NCI-H1417 treated with DMSO at 0.1 percent for 48 hours (cell line): ENCODE results near the gene TMEM179B.
"Not testable (repeated sequence)": the region's sequence is repeated elsewhere in the genome, so short reads cannot be mapped to it uniquely, and the experiment has no call there.

Source experiments
- DNase-seq: peaks from one replicate; lab custom pipeline; 2025; lab: John Stamatoyannopoulos, UW

Gene TMEM179B, protein sequence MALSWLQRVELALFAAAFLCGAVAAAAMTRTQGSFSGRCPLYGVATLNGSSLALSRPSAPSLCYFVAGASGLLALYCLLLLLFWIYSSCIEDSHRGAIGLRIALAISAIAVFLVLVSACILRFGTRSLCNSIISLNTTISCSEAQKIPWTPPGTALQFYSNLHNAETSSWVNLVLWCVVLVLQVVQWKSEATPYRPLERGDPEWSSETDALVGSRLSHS

DNA sequence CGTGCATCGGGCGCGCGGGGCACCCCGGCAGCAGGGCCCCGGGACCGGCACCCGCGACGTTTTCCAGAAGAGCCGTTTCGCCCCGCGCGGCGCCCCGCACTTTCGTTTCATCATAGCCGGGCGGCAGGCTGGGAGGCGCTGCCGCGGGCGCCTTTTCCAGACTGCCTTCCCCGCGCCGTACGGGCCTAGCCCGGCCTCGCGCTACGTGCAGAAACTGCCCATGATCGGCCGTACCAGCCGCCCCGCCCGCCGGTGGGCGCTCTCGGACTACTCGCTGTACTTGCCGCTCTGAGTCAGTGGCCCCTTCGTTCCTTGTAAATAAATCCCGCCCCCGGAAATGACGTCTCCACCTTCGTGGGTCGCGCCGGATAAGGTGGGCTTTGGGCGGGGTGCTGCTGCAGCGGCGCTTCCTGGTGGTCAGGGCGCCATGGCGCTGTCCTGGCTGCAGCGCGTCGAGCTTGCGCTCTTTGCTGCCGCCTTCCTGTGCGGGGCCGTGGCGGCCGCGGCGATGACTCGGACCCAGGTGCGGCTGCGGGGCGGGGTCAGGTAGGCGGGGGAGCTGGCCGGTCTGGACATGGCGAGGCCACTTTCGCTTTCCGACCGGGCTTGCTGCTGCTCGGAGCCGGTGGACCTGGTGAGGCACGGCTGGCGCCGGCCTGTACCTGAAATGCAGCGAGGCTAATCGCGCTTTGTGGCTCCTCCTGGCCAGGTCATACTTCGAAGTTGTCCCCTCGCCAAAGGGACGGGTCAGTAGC lies at the start of gene TMEM179B:
Gene TMEM179B, plus strand, starts transcription at position 398 of the 755 bp plus-strand sequence. Its CDS starts 30 bp downstream, at position 428.
- DNase-seq: peak; percentile 86

DNA sequence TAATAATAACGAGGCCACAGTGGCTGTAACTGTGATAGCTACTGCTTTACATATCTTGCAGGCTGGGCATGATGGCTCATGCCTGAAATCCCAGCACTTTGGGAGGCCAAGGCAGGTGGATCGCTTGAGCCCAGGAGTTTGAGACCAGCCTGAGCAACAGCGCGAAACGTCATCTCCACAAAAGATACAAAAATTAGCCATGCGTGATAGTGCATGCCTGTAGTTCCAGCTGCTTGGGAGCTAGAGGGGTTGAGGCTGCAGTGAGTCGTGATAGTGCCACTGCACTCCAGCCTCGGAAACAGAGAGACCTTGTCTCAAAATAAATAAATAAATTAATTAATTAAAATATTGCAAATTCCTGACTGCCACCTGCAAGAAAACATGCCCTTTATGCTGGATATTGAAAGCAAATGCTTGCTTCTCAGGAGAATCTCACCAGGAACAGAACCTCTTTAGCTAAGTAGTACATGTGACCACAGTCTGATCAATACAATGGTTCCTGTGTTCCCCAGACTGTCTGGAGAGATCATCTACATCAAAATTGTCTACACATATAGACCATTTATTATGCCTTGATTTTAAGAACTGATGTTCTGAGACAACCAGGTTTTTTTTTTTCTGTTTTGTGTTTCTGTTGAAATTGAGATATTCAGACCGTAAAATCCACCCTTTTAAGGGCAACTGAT lies 39.6 kb upstream of the TMEM179B start:
- no peak for DNase-seq

DNA sequence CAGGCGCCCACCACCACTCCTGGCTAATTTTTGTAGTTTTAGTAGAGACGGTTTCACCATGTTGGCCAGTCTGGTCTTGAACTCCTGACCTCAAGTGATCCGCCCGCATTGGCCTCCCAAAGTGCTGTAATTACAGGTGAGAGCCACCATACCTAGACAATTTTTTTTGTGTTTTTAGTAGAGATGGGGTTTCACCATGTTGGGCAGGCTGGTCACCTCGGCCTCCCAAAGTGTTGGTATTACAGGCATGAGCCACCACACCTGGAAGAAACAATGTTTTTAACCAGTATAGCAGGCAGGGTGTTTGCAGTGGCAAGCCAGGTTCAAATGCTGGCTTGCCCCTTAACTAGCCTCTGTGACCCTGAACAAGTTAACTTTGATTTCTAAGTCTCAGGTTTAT lies 37.3 kb upstream of the TMEM179B start:
- not testable (repeated sequence) for DNase-seq

DNA sequence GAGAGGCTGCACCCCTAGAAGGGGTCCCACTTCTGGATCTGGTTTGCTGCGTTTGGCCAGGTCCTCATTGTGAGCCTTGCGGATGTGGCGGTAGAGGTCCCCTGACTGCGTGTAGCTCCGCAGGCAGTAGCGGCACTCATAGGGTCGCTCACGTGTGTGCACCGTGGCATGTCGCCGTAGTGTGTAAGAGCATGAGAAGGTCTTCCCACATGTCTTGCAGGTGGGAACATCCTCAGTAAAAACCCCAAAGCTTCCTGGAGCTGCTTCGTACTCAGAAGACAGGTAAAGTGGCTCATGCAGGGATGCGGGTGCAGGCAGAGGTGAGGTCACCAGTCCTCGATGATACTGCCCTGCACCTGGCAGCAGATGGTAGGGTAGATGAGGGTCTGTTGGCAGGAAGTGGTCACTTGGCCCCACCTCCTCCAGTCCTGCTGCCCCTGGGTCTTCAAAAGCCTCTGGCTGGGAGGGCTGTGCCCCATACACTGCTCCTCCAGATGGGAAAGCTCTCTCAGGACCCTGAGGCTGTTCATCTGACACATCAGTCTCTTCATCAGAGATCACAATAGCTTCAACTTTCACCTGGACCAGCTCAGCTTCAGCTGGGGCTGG lies 34.9 kb upstream of the TMEM179B start:
- no peak for DNase-seq

DNA sequence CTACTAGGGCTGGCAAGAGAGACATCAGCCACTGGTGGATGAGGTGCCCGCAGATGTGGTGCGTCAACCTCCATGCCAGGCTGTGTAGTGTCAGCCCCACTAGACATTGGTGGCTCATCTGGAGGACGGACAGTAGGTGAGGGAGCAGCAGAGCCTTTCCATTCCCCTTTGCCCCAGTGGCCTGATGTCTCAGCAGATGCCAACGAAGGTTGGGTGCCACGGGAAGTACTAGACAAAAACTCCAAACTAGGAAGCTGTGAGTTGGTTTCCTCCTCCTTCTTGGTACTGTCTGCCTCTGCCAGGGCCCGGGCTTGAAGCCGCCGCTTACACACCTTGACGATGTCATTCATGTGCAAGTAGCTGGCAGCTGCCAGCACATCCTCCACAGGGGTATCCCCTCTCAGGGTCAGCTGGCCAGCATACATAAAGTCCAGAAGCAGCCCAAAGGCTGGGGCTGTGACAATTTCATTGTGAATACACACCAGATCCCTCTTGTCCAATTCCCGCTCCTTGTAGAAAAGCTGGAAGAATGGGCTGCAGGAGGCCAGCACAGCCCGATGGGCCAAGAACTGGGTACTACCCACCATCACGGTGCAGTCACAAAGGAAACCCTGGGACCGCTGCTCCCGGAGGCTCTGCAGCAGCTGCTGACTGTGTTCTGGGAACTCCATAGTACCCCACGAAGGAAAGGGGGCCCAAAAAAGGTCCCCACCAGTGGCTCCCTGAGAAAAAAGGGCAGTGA lies 34.0 kb upstream of the TMEM179B start:
- DNase-seq: no peak

DNA sequence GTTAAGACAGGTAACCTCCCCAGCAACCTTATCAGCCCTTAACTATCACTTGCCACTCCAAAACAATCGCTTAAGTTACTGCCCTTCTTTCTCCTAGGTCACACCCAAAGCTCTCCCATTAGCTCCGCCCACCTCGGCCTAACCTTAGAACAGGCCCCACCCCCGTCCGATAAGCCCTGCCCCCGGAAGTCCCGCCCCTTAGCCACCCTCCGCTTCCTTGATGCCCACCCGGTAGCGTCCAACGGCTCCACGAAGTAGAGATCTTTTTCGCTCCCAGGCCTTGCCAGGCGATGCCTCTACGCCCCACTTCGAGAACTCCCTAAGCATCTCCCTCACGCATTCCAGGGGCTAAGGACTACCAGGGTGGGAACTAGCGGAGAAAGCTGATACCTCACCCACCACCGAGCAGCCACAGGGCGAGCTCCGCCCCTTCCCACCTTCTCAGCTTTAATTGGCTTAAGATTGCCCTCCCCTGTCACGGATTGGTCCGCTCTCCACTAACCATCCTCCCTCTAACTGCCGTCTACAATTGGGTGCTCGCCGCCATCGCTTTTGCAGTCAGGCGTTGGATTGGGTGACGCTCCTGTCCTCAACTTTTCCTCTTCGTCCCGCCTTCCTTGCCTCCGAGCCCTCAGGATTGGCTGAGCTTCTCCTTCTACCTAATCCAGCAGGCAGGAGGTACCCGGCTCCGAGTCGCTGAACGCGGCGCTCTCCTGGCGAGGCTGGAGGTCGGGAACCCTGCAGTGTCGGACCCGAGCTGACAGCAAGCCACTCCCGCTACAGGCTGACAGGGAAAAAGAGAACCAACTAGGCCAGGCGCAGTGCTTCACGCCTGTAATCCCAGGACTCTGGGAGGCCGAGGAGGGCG lies 33.2 kb upstream of the TMEM179B start, which contains the start of gene ZBTB3:
Gene ZBTB3, minus strand, starts transcription at position 425 of the 868 bp plus-strand sequence. CDS start 496 bp downstream, outside the sequence.
- DNase-seq: peak; percentile 100

DNA sequence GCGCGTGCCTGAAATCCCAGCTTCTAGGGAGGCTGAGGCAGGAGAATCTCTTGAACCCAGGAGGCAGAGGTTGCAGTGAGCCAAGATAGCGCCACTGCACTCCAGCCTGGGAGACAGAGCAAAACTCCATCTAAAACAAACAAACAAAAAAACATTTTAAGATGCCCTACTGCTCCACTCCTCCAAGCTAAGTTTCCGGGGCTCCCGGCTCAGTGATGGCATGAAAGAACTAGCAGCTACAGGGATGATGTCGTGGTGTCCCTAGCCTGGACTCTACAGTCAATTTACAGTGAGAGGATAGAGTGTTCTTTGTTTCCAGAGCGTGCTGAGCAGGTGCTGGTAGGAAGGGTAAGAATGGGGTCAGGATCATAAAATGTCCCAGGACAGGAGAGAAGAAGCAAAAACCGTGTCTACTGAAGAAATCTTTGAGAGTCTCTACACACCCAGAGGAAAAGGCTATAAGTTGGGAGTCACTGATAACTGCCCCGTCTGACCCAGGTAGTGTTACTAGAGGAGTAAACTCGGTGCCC lies 32.1 kb upstream of the TMEM179B start:
- no peak for DNase-seq

DNA sequence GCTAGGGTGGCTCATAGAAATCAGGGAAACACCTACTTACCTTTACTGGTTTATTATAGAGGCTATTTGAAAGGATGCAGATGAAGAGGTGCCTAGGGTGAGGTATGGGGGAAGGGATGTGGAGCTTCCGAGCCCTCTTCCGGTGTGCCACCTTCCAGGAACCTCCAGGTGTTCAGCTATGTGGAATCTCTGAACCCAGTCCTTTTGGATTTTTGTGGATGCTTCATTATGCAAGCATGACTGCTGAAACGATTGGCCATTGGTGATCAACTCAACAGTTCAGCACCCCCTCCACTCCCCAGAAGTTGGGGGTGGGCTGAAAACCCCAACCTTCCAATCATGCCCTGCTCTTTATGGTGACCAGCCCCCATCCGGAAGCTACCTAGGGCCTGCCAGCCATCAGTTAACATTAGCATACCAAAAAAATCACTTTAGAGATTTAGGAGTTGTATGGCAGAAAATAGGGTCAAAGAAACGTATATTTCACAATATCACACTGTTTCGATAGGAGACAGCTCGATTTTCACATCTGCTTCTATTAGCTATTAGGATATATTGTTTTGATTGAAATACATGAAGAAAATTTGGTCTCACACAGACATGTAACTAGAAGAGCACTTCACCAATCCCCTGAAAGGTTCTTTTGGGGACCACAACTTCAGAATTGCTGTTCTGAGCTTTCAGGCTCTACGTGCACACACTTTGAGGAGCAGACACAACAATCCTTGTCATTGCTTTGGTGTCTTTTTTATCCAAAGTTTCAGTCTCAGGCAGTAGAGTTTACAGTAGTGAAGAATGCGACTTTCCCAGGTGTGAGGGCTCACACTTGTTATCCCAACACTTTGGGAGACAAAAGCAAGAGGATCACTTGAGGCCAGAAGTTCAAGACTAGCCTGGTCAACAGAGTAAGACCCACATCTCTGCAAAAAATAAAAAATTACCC lies 29.1 kb upstream of the TMEM179B start:
- no peak for DNase-seq

DNA sequence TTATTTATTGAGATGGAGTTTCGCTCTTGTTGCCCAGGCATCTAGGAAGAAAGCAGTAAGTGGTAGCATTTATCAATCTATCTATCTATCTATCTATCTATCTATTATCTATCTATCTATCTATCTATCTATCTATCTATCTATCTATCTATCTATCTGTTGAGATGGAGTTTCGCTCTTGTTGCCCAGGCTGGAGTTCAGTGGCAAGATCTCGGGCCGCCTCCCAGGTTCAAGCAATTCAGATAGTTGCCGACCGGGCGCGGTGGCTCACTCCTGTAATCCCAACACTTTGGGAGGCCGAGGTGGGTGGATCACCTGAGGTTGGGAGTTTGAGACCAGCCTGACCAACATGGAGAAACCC lies 26.4 kb upstream of the TMEM179B start:
- not testable (repeated sequence) for DNase-seq

DNA sequence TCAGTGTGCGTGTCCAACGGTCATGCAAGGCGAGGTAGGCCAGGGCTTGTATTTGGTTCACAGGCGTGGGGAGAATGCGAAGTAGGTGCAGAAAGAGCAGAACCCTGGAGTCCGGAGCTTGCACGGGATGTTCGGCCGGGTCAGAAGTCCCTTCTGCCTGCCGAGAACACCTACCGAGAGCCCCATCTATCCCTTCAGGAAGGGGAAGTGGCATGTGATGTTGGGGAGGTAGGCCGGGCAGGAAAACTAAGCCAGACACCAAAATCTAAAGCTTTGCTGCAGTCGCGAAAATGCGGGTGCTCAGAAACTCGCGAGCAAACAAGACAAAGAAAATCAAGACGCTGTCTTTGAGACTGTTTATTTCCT lies 16.4 kb upstream of the TMEM179B start:
- no peak for DNase-seq

DNA sequence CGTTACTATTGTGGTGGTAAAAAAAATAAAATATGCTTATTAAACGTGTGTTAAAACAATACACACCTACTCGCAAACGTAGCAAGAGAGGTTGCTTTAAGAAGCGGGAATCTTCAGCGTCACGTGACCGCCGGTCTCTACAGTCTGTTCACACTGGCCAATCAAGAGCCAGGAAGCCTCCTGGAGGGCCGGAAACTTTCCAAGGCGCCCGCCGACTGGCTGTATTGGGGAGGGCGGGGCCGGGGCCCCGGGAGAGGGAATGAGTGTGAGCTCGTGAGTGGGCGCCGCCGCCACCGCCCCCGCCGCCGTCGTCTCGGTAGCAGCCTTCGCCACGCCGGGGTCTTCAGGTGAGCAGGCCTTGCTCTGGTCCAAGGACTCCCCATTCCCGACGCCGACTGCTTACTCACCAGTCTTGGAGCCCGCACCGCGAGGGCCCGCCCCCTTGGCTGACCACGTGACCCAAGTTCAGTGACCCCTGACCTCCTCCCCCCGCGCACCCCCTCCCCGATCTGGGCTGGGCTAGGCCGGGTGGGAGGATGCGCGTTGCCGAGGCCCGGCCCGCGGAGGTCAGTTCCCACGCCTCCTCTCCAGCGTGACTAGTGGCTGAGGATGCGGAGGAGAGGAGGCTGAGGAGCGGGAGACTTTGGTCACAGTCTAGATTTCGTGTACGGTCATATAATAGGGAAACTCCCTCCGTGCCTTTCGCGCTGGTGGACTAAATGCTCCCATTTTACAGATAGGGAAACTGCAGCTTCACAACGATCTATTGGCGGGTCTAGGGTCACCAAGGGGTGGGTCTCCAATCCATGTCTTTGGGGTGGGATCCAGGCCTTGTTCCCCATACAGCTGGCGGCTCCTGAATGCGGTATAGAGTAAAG lies 15.8 kb upstream of the TMEM179B start, which contains the start of gene TAF6L:
Gene TAF6L, plus strand, starts transcription at position 253 of the 878 bp plus-strand sequence. CDS start 4,388 bp downstream, outside the sequence.
- peak; percentile 92 for DNase-seq

DNA sequence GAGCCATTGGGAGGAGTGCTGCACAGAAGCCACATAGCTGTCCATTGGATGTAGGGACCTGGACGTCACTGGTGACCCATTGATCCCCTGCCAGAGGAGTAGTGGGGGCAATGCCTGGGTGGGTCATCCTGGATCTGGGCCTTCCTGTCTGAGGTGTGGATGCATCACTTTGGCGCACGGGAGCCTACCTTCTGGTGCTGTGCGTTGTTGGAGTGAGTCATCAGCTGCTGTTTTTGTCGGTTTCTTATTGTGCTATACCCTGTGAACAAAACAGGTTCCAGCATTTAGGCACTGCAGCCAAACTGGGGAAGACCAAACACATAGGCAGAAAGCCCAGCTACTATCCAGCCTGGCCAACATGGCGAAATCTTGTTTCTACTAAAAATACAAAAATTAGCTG lies 12.8 kb upstream of the TMEM179B start:
- no peak for DNase-seq

DNA sequence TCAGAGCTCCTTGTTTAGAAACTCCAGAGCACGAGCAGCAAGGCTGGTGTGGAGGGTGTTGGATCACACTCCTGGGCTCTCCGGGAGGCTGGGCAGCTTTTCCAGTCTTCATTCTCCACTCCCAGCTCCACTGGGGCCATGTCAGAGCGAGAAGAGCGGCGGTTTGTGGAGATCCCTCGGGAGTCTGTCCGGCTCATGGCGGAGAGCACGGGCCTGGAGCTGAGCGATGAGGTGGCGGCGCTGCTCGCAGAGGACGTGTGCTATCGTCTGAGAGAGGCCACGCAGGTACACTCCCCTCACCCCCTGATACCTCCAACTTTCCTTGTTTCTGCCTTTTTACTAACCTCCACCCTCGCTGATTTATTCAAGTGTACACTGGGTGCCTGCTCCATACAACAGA lies 11.6 kb upstream of the TMEM179B start:
- no peak for DNase-seq

DNA sequence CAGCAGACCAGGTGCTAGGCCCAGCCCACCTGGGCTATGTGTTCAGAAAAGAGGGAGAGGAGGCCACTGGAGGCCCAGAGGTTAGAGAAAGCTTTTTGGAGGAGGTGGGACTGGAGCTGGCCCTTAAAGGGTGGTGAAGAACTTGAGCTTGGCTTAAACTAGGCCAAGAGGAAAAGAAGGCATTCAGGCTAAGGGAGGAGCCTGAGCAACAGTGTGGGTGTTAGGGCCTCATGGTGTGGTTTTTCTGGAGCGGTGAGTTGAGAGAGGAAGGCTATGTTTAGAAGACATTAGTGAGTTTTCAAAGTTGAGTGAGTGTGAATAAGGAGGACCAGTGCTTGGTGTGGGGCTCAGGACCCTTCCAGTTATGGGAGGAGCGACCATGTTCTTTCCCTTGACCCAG lies 9.8 kb upstream of the TMEM179B start:
- no peak for DNase-seq

DNA sequence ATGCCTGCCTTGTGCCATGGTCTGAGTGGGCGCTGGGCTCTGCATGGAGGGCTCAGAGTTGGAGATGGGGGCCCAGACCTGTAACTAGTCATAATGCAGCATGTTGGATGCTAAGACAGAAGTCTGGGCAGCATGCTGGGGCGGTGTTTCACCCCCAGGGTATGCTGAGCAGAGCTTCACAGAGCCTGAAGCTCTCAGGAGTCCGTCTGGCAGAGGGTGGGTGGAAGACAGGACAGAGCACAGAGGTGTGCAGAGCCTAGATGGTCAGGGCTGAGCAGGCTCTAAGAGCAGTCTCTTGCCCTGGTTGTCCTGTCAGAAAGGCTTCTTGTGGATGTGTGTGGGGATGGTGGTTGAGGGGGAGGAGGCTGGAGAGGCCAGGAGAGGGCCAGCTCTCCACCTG lies 8.8 kb upstream of the TMEM179B start:
- no peak for DNase-seq

DNA sequence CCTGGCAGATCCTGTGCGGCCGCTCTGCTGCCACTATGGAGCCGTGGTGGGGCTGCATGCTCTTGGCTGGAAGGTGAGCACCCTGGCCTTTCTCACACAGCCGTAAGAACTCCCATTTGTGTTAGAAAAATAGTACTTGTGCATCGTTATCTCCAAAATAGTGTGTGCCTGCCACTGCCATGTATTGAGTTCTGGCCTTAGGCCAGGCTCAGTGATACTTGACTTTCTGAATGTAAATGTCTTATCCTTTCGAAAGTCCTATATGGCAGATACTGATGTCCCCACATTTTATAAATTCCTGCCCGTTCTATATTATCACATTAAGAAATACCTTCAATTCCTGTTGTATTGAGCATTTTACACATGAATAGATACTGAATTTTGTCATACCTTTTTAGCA lies 4.4 kb upstream of the TMEM179B start:
- no peak for DNase-seq

DNA sequence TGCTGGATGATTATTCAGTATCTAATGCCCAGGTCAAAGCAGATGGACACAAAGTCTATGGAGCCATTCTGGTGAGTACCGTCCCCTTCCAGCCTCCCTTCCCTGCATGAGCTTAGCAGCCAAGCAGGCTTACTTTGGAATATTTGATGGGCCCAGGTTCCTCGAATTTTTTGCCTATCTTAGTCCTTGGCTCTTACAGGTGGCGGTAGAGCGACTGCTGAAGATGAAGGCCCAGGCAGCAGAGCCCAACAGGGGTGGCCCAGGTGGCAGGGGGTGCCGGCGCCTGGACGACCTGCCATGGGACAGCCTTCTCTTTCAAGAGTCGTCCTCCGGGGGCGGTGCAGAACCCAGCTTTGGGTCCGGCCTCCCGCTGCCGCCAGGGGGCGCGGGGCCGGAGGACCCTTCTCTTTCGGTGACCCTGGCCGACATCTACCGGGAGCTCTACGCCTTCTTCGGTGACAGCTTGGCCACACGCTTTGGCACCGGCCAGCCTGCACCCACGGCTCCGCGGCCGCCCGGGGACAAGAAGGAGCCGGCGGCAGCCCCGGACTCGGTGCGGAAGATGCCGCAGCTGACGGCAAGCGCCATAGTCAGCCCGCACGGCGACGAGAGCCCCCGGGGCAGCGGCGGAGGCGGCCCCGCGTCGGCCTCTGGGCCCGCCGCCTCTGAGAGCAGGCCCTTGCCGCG lies 741 bp upstream of the TMEM179B start:
- peak; percentile 26 for DNase-seq

DNA sequence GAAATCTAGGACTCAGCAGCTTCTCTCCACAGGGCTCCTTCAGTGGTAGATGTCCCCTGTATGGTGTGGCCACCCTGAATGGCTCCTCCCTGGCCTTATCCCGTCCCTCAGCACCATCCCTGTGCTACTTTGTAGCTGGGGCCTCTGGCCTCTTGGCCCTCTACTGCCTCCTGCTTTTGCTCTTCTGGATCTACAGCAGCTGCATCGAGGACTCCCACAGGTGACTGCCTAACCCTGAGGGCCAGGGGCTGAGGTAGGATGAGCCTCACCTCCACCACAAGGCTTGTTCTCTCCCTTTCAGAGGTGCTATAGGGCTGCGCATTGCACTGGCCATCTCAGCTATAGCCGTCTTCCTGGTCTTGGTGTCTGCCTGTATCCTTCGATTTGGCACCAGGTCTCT lies 1.8 kb downstream of the TMEM179B start:
- no peak for DNase-seq
